ENCODE results near the gene GATA3.
"Not testable (repeated sequence)": the region's sequence is repeated elsewhere in the genome, so short reads cannot be mapped to it uniquely, and the experiment has no call there.

Gene GATA3

GRCh38 chr10:8054494-8055407 lies at the start of gene GATA3:
GATA3 (plus strand) TSS chr10:8054688; CDS start chr10:8055656, 968 bp downstream.
- in situ Hi-C loops (cut with MboI; ENCODE audit: low sequenced_read_pairs) = no loop called here

GRCh38 chr10:8006274-8006999 lies 48.1 kb upstream of the GATA3 start:
- in situ Hi-C loops (cut with MboI; ENCODE audit: low sequenced_read_pairs) = no loop called here

DNA sequence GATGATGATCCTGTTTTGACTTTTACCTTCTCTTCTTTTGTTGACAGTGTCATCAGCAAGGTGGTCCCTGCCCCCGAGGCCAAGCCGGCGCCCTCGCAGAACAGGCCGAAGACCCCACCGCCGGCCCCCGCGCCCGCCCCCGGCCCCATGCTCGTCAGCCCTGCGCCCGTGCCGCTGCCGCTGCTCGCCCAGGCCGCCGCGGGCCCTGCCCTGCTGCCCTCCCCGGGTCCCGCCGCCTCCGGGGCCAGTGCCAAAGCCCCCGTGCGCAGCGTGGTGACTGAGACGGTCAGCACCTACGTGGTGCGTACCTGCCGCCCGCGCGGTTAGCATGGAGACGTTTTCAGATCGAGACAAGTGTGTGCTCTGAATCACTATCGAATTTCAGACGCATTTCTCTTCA lies 45.5 kb upstream of the GATA3 start:
- in situ Hi-C loops (cut with MboI; ENCODE audit: low sequenced_read_pairs) = no loop called here

- in situ Hi-C loops (cut with MboI; ENCODE audit: low sequenced_read_pairs) = no loop called here
These were observed 41.5 kb upstream of the GATA3 start for GRCh38 chr10:8013006-8013405.

DNA sequence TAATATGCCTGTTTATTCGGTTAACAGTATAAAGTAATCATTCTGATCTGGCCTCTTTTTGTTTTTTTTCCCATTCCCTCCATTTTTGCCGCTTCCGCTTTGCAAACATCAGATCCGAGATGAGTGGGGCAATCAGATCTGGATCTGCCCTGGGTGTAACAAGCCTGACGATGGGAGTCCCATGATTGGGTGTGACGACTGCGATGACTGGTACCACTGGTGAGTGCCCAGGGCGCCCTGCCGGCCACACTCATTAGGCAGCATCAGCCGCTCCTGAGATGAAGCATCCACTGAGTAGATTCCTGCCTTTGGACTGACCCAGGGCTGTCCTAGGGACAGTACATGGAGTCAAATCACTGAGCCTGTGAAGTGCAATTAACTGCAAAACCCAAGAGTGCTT lies 40.9 kb upstream of the GATA3 start:
- in situ Hi-C loops (cut with MboI; ENCODE audit: low sequenced_read_pairs) = no loop called here

- in situ Hi-C loops (cut with MboI; ENCODE audit: low sequenced_read_pairs) = no loop called here
These were observed 39.8 kb upstream of the GATA3 start for GRCh38 chr10:8014649-8015048.

GRCh38 chr10:8017277-8017676 lies 37.2 kb upstream of the GATA3 start:
- in situ Hi-C loops (cut with MboI; ENCODE audit: low sequenced_read_pairs) = no loop called here

GRCh38 chr10:8023321-8023720 lies 31.2 kb upstream of the GATA3 start:
- in situ Hi-C loops (cut with MboI; ENCODE audit: low sequenced_read_pairs) = no loop called here

GRCh38 chr10:8023851-8024250 lies 30.6 kb upstream of the GATA3 start:
- in situ Hi-C loops (cut with MboI; ENCODE audit: low sequenced_read_pairs) = no loop called here

DNA sequence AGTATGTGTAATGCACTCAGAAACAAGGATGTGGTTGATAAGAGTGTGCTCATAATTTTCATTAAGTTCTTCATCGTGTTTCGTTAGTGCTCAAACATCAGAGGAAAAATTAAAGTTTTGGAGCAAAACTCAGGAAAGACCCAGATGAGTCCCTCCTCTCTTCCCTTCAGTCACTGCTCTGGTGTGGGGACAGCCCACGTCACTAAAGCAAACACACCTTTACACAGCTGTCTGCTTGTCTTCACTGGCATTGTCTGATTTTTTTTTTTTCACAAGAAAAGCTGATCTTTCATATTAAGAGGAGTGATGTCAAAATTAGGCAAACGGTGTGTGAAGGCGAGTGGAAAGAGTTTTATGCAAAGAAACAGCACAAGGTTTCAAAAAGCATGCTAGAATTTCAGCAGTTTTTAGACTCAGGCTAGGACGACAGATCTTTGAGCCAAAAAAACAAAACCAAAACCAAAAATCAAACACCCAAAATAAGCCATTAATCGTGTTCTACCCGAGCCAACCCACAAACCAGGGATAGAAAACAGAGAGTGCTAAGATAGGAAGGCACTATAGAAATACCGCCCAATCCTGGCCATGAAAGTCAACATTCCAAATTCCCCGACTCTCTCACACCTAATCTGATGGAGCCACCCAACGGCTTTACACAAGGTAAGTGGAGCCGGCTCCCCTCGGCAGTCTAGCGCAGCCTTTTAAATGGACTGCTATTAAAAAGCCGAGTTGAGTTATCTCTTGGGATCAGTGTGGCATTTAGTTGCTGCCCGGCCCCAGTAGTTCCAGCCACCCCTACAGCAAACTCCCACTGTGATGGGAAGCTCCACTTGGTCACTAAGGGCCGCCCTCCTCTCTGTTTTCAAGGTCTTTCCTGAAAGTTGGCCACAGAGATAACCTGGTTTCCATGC lies 27.9 kb upstream of the GATA3 start:
- in situ Hi-C loops (cut with MboI; ENCODE audit: low sequenced_read_pairs) = no loop called here

DNA sequence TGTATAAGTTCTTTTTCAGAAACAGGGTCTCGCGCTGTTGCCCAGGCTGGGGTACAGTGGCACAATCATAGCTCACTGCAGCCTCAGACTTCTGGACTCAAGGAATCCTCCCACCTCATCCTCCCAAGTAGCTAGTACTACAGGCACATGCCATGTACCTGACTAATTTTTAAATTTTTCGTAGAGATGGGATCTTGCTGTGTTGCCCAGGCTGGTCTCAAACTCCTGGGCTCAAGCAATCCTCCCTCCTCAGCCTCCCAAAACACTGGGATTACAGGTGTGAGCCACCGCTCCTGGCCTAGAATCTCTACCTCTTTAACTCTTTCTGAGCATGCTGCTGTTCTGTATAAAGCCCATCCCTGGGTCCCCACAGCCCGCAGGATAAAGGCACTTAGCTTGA lies 23.3 kb upstream of the GATA3 start:
- in situ Hi-C loops (cut with MboI; ENCODE audit: low sequenced_read_pairs) = not testable (repeated sequence)

GRCh38 chr10:8032558-8032957 lies 21.9 kb upstream of the GATA3 start:
- in situ Hi-C loops (cut with MboI; ENCODE audit: low sequenced_read_pairs) = no loop called here

DNA sequence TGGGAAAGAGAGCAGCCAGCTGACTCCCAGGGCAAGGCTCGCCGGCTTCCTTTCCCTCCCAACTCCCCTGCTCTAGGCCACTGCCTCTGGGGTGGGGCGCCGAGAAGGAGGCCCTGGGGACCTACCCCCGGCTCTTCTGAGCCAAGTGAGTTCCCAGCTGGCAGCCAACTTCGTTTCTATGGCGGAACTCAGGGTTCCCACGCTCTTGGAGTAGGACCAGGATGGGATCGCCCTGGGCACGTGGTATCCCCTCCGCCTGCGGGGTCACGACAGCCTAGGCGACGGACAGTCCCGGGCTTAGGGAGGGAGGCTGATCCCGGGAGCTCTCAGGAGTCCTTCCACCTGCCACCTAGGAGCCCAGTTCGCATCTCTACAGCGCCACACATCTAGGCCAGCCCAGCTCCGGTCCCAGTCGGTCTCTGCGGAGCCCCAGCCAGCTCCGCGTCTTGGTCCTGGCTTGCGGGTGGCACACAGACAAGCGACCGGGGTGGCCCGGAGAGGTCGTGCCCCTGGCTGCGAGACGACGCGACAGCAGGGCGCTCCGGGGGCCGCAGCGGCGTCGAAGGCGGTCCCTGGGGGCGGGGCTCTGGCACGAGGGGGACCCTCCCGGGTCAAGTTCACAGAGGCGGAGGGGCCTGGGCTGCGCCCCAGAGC lies 20.5 kb upstream of the GATA3 start:
- in situ Hi-C loops (cut with MboI; ENCODE audit: low sequenced_read_pairs) = no loop called here

GRCh38 chr10:8034466-8035005 lies 20.0 kb upstream of the GATA3 start:
- in situ Hi-C loops (cut with MboI; ENCODE audit: low sequenced_read_pairs) = no loop called here

- in situ Hi-C loops (cut with MboI; ENCODE audit: low sequenced_read_pairs) = no loop called here
These were observed 19.4 kb upstream of the GATA3 start for GRCh38 chr10:8035006-8035640.

DNA sequence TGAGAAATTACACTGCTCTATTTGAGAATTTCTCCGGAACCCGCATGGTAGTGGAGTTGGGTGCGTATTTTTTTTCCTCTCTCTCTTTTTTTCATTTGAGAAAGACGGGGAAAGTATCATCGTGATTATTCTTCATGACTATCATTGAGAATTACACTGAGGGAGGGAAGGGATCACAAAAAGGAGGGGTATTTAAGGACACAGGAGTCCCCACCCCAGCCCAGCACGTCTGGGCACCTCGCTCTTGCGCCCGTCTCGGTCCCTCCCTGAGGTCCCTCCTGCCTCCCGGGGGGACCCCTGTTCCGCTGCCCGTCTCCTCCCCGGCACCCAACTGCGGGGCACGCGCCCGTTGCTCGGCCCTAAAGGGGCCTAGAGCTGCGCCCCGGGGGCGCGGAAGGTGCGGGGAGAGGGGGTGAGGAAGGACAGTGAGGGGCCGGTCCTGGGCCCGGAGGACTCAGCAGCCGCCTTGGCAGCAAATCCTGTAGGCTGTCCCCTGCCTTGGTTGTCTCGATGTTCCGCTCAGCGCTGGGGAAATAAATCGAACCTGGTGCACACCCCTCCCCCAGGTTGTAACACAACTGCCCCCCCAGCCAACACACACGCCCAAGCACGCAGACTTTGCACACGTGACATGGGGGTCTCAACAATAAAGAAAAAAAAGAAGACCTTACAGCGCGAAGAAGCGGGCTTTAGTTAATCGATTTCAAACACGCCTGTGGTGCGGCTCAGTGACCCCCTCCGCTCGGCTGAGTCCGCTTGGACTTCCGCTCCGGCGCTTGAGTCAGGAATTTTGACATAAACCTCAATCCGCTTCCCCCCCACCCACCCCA lies 18.6 kb upstream of the GATA3 start:
- in situ Hi-C loops (cut with MboI; ENCODE audit: low sequenced_read_pairs) = no loop called here

DNA sequence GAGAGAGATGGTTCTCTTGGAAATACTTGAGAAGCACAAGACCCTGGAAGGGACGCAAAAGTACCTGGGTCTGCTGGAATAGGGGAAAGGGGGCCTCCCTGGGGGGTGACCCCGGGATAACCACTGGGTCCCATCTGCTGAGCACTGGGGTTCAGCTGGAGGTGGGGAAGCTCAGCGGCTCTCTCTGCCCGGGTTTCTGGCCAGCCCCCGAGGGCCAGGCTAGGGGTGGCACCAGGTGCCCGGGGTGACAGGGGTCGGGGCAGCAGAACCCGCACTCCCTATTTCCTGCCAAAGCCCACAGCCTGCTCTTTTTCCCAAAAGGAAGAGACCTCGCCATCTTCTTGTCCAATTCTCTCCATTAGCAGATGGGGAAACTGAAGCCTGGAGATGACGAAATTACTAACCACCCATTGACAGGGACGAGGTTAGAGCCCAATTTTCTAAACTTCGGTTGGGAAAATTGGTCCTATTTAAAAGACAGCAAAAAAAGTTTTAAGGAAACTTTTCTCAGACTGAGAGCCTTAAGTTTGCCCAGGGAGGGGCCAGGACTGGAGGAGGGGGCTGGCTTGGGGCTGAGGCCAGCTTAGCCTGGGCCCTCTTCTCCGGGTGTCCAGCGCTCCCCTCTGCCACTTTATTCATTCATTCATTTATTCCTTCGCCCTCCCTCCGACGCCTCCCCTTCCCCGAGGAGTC lies 17.8 kb upstream of the GATA3 start:
- in situ Hi-C loops (cut with MboI; ENCODE audit: low sequenced_read_pairs) = no loop called here

- in situ Hi-C loops (cut with MboI; ENCODE audit: low sequenced_read_pairs) = no loop called here
These were observed 17.2 kb upstream of the GATA3 start for GRCh38 chr10:8037199-8037801.

Data from HL-60/S4 (cell line).